DMS 273 (cell line): ENCODE results near the gene COL7A1.

ENCODE experiments used
- DNase-seq: peaks from one replicate; lab custom pipeline; 2025; ENCODE audit not compliant: unreplicated experiment; lab: John Stamatoyannopoulos, UW

Gene COL7A1

GRCh38 chr3:48595075-48595525 lies at the start of gene COL7A1:
Gene COL7A1, minus strand, starts transcription at chr3:48595329. Its CDS starts 170 bp downstream, at chr3:48595159.
- no peak for DNase-seq

GRCh38 chr3:48642605-48643004 lies 47.5 kb upstream of the COL7A1 start:
- no peak for DNase-seq

- no peak for DNase-seq
Measured at GRCh38 chr3:48641396-48641795, 46.3 kb upstream of the COL7A1 start.

- DNase-seq: no peak
Measured at GRCh38 chr3:48639944-48640606, 44.9 kb upstream of the COL7A1 start.

GRCh38 chr3:48637305-48637704 lies 42.2 kb upstream of the COL7A1 start:
- no peak for DNase-seq

DNA sequence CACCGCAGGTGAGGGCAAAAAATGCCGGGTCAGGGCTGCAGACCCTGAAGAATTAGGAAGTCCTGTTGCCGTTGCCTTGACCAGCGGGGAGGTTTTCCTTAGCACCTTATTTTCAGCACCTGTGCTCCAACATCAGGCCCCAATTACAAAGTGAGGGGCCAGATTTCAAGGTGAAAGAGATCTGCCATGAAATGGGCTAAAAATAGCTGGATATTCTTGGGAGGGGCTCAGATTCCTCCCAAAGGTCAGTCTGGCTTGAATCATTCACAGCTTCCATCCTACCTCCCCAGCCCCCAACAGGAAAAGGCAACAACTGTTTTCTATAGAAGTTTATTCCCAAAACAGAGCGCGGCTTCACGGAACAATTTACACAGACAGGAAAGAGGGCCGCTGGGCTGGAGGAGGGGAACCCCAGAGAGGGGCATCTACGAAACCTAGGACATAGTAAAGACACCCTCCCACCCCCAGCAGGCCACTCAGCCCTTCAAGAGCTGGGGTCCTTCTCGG lies 41.1 kb upstream of the COL7A1 start:
- DNase-seq: no peak

- peak; percentile 97 for DNase-seq
Measured at GRCh38 chr3:48635222-48636021, 40.3 kb upstream of the COL7A1 start, which contains the start of gene SLC26A6. Gene SLC26A6, minus strand, starts transcription at chr3:48635461. Its CDS starts 68 bp downstream, at chr3:48635393.

- DNase-seq: peak; percentile 65
Measured at GRCh38 chr3:48634661-48635221, 39.6 kb upstream of the COL7A1 start.

GRCh38 chr3:48633743-48634142 lies 38.6 kb upstream of the COL7A1 start:
- no peak for DNase-seq

- no peak for DNase-seq
Measured at GRCh38 chr3:48633256-48633655, 38.1 kb upstream of the COL7A1 start.

DNA sequence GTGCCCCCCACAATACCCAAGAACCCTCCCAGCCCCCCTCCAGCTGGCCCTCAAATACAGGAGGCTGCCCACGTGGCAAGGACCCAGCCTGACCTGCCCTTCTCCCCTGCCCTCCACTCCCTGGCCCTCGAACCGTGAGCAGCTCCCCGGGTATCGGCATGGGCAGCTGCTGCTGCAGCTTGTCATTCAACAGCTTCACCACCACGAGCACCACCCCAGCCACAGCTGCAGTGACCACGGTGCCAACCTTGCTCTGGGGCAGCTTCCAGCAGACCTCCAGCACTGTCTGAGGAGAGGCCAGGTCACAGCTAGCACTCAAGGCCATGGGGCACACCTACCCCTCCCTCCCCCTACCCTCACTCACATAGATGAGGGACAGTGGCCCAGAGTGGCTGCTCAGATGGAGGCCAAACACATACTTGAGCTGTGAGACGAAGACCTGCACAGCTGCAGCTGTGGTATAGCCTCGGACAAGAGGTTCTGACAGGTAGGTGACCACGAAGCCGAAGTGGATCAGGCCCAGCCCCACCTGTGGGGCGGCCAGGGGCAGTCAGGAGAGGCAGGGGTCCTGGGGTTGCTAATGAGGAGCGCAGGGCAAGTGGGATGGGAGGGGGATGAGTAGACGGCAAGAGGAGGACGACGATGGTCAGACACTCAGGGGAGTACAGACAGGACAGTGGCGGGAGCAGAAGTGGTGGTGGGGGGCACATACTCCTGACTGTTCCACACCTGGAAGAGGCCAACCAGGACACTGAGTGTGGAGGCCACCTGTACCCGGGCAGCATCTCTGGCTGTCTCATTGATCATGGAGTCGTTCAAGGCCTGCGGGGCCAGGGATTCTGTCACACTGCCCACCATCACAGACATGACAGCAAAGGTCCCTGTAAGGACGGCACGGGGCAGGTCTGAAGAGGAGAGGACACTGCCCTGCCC lies 36.7 kb upstream of the COL7A1 start:
- DNase-seq: no peak

- DNase-seq: no peak
Measured at GRCh38 chr3:48630833-48631232, 35.7 kb upstream of the COL7A1 start.

DNA sequence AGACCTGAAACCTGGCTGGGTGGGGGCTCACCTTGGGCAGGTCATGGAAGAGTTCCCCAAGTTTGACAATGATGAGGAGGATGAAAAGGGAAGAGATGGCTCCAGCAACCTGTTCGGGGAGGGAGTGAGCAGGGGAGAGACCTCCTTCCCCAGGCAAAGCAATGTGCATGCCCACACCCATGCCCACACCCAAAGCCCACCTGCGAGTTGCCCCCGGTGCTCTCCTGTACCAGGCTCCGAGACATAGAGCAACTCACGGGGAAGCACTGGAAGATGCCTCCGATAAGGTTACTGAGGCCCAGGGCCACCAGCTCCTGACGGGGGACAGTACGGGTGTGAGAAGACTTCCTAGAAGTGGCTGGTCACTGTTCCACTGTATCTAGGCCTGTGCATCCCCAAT lies 35.3 kb upstream of the COL7A1 start:
- DNase-seq: no peak

GRCh38 chr3:48629894-48630293 lies 34.8 kb upstream of the COL7A1 start:
- DNase-seq: no peak

- DNase-seq: no peak
Measured at GRCh38 chr3:48628277-48629017, 33.3 kb upstream of the COL7A1 start.

- DNase-seq: no peak
Measured at GRCh38 chr3:48625600-48625999, 30.5 kb upstream of the COL7A1 start.

- no peak for DNase-seq
Measured at GRCh38 chr3:48624767-48625166, 29.6 kb upstream of the COL7A1 start.

GRCh38 chr3:48623851-48624547 lies 28.9 kb upstream of the COL7A1 start:
- DNase-seq: no peak

DNA sequence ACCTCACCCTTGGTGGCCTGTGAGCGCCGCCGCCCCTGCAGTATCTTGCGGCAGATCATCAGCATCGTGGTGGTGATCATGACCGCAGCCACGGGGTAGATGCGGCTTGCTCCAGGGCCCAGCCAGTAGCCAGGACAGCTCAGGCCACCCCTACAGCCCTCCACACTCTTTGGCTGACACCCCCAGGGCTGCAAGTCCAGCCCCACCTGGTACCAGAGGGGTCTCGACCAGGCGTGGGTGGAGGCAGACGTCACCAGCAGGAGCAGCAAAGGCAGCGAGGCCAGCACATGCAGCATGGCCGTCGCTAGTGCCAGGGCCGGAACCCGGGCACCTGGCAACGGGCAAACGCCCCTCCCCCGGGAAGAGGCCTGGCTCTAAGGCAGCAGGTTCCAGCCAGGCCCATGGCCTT lies 26.3 kb upstream of the COL7A1 start, which contains the start of gene TMEM89:
Gene TMEM89 (minus strand): TSS at position 309 of the 409 bp plus-strand sequence. CDS start 13 bp downstream, at position 296.
- DNase-seq: no peak
